OCI-LY1 (cell line): ENCODE measurements around the gene ELP2.

Source experiments
- EZH2 ChIP-seq: fragments of 200-600 bp; sonication (generic), shearing (Covaris generic); IDR thresholded peaks from 2 replicates; pipeline ENCODE4 v1.8.0; 2017; ENCODE audit warnings: borderline replicate concordance, mixed run types, mild to moderate bottlenecking, antibody characterized with exemption, low read length, moderate library complexity, mixed read lengths
- TF ChIP-seq, protein P1 (sequence below): fragments of 200-600 bp; sonication (generic), shearing (Covaris generic); IDR thresholded peaks from 2 replicates; pipeline ENCODE4 v1.5.1; 2017; ENCODE audit warnings: mild to moderate bottlenecking, antibody characterized with exemption, low read length, moderate library complexity, mixed read lengths

- TF ChIP-seq, protein P1, sequence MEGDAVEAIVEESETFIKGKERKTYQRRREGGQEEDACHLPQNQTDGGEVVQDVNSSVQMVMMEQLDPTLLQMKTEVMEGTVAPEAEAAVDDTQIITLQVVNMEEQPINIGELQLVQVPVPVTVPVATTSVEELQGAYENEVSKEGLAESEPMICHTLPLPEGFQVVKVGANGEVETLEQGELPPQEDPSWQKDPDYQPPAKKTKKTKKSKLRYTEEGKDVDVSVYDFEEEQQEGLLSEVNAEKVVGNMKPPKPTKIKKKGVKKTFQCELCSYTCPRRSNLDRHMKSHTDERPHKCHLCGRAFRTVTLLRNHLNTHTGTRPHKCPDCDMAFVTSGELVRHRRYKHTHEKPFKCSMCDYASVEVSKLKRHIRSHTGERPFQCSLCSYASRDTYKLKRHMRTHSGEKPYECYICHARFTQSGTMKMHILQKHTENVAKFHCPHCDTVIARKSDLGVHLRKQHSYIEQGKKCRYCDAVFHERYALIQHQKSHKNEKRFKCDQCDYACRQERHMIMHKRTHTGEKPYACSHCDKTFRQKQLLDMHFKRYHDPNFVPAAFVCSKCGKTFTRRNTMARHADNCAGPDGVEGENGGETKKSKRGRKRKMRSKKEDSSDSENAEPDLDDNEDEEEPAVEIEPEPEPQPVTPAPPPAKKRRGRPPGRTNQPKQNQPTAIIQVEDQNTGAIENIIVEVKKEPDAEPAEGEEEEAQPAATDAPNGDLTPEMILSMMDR: no peak
- TF ChIP-seq EZH2: no peak
These were observed 81.9 kb downstream of the ELP2 start for GRCh38 chr18:36211612-36212065.
